Activated CD4-positive, alpha-beta T cell treated with anti-CD3 and anti-CD28 coated beads, Interleukin-2, amount 50 U/mL, for 48 hours (primary cell): ENCODE data around the gene CEP250.
"Not testable (repeated sequence)": the region's sequence is repeated elsewhere in the genome, so short reads cannot be mapped to it uniquely, and the experiment has no call there.

ENCODE experiments used
- DNase-seq, 2 experiments: peaks; one replicate each; pipeline ENCODE4 v3.0.0-alpha.2; 2020

CEP250 gene

DNA sequence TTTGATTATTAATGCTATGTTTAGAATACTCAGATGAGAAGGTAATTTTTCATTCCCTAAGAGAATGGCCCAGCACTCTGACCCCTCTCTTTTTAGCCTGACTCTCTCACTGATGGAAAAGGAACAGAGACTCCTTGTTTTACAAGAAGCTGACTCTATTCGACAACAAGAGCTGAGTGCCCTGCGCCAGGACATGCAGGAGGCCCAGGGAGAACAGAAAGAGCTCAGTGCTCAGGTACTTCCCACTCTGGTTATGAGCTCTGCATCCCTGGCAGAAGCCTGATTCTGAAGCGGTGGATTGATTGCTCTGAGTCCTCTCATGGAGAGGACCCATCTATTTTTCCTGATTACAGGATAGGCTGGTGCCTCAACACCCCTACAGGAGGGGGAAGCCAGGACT lies 41.1 kb downstream of the CEP250 start:
- no peak for DNase-seq

DNA sequence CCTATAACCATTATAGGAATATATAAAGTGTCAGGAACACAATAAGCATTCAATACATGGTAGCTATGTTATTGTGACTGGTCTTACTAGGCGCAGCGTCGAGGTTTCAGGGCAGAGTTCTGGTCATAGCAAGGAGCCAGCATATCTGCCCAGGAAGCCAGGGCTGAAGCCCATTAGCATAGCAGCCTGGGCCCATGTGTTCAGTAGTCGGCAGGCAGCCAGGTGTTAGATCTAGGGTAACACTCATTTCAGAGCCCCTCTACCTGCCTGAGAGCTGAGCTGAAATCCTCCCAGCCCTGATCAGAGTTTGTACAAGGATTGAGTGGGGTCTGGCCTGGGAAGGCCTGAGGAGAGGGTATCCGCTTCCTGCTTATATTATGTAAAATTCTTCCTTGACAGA lies 41.9 kb downstream of the CEP250 start:
- DNase-seq: no peak

- no peak for DNase-seq
These were observed 42.4 kb downstream of the CEP250 start for GRCh38 chr20:35497780-35498189.

DNA sequence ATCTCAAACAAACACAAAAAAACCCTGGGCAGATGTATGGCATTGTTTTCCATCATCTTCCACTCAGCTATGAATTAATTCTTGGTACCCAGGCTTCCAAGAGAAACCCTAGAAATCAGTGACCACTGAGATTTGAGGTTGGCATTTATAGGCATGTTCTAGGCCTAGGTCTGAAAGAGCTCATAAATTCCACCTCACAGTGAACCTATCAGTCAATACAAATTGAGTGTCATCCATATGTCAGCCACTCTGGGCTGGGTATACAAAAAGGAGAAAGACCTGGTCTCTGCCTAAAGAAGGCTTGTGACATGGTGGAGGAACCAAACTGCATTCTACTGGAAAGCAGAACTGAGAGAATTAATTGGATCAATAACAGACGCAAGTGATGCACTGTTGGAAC lies 43.9 kb downstream of the CEP250 start:
- DNase-seq: no peak

GRCh38 chr20:35502352-35502751 lies 47.0 kb downstream of the CEP250 start:
- DNase-seq: no peak

GRCh38 chr20:35503281-35503680 lies 47.9 kb downstream of the CEP250 start:
- DNase-seq: no peak

DNA sequence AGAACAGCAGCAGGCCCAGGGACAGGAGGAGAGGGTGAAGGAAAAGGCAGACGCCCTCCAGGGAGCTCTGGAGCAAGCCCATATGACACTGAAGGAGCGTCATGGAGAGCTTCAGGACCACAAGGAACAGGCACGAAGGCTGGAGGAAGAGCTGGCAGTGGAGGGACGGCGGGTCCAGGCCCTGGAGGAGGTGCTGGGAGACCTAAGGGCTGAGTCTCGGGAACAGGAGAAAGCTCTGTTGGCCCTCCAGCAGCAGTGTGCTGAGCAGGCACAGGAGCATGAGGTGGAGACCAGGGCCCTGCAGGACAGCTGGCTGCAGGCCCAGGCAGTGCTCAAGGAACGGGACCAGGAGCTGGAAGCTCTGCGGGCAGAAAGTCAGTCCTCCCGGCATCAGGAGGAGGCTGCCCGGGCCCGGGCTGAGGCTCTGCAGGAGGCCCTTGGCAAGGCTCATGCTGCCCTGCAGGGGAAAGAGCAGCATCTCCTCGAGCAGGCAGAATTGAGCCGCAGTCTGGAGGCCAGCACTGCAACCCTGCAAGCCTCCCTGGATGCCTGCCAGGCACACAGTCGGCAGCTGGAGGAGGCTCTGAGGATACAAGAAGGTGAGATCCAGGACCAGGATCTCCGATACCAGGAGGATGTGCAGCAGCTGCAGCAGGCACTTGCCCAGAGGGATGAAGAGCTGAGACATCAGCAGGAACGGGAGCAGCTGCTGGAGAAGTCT lies 48.6 kb downstream of the CEP250 start:
- DNase-seq: no peak

DNA sequence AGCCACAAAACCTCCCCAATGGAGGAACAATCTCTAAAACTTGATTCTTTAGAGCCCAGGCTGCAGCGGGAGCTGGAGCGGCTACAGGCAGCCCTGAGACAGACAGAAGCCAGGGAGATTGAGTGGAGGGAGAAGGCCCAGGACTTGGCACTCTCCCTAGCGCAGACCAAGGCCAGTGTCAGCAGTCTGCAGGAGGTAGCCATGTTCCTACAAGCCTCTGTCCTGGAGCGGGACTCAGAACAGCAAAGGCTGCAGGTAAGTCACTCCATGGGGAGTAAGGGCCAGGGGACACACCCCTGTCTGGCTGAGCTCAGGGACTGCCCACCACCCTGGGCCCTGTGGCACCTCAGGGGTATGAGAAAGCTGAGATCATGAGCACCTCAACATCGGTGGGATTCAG lies 49.4 kb downstream of the CEP250 start:
- no peak for DNase-seq

GRCh38 chr20:35506179-35506578 lies 50.8 kb downstream of the CEP250 start:
- DNase-seq: no peak

DNA sequence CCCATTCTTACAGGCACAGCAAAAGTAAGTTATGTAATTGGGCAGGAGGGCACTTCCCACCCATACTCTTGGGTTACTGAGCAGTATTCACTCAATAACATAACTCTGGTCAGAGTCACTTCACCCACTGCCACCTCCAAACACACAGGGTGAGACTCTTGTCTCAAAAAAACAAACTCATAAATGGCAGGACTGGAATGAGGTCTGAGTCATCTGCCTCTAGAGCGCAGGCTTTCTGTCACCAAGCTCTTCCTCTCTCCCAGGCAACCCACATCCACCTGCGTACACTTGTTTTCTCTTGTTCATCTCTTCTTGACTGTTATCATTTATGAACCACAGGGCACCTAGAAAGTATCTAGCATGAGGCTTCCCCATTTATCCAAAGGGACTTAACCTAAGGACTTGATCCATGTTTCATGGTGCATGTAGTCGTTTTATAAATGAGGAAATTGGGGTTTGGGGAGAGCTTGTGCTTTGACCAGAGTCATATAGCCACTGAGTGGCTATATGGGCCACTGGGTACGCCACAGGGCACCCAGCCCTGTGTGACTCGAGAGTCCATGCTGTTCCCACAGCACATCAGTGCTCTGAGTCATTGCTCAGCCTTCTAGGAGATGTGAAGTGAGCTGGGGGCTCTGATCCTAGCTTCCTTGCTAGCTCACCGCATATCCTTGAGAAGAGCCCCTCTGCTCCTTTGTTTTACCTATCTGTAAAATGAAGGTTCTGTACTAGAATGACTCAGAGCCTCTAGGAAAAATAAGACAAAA lies 51.7 kb downstream of the CEP250 start:
- DNase-seq: no peak

DNA sequence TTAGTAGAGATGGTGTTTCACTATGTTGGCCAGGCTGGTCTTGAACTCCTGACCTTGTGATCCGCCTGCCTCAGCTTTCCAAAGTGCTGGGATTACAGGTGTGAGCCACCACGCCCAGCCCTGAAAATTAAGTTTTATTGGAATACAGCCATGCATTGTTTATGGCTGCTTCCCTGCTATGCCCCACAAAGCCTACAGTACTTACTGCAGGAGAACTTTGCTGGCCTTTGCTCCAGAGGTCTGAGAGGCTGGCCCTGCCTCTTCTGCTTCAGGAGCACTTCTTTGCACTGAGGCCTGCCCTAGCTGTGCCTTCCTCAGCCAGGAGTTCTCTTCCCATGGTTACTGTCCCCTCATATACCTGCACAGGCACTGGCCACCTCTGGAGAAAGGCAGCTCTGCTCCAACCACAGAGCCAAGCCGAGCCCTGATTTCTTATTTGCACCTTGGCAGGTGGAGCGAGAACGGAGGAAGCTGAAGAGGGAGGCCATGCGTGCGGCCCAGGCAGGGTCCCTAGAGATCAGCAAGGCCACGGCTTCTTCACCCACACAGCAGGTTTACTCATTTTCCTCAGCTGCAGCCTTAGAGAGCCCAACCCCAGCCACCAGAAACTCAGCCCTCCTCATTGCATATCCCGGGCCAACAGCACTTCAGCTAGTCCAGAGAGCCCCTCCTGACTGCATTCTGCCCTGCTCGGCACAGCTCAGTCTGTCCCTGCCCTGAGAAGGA lies 53.3 kb downstream of the CEP250 start:
- DNase-seq: no peak

GRCh38 chr20:35510951-35511735 lies 55.7 kb downstream of the CEP250 start:
- DNase-seq: no peak

GRCh38 chr20:35511814-35512420 lies 56.5 kb downstream of the CEP250 start:
- DNase-seq: no peak

- DNase-seq: no peak
These were observed 59.1 kb downstream of the CEP250 start for GRCh38 chr20:35514371-35514932.

GRCh38 chr20:35515341-35515740 lies 59.9 kb downstream of the CEP250 start:
- DNase-seq: no peak

- DNase-seq: no peak
These were observed 60.7 kb downstream of the CEP250 start for GRCh38 chr20:35515949-35516645.

DNA sequence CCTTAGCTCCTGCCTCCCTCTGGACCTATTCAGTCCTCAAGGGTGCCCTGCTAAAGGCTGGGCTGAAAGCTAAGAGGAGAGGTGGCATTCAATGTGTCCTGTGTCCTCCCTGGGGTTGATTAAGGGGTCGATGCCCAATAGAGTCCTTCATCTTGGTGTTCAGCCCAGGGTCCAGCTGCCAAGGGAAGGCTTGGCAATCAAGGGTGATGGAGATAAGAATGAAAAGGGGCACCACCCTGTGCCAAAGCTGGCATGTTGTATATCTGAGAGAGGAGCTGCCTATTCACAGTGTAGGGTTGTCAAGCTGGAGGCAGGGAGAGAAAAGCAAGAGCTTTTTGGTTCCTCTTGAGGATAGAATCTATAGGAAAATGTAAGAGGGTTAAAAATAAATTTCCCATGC lies 61.7 kb downstream of the CEP250 start:
- DNase-seq: no peak

DNA sequence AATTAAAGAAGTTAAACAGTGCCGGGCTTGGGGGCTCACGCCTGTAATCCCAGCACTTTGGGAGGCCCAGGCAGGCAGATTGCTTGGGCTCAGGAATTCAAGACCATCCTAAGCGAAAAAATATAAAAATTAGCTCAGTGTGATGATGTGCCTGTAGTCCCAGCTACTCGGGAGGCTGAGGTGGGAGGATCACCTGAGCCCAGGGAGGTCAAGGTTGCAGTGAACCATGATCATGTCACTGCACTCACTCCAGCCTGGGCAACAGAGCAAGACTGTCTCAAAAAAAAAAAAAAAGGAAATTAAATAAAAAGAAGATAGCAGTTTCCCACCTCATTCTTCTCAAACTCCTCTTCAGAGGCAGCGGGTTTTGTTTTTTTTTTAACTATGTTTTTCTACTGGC lies 62.4 kb downstream of the CEP250 start:
- DNase-seq: not testable (repeated sequence)

DNA sequence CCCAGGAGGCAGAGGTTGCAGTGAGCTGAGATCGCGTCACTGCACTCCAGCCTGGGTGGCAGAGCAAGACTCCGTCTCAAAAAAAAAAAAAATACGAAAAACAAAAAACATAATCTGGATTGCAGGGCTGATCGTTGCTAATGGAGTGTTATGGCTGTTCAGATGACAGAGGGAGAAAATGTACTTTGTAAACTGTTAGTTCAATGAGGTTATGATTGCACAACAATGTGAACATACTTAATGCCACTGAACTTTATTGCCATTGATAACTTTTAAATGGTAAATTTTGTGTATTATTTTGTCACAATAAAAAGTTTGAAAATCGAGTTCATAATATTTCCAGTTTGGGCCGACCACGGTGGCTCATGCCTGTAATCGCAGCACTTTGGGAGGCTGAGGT lies 63.6 kb downstream of the CEP250 start:
- no peak for DNase-seq

GRCh38 chr20:35523298-35523888 lies 68.0 kb downstream of the CEP250 start:
- peak; percentile 31 to 50 for DNase-seq

- DNase-seq: no peak
These were observed 70.2 kb downstream of the CEP250 start for GRCh38 chr20:35525639-35526038.
